K562 (cell line): ENCODE results near the gene SCAMP3. TPM values are rescaled to one million over a fixed set of nuclear protein-coding genes. Genes with fewer than 3 reads are reported as not detected.
A peak's percentile ranks its signal among the peaks of the same experiment; 100 is the strongest.

Source experiments
- ADNP ChIP-seq: fragments of 200-800 bp; sonication (Bioruptor generic); IDR thresholded peaks from 2 replicates; pipeline ENCODE4 v1.6.1; 2016; ENCODE audit warnings: missing genetic modification characterization, missing compliant biosample characterization
- ATF7 ChIP-seq: fragments of 450-650 bp; IDR thresholded peaks from 2 replicates; pipeline ENCODE4 v1.7.1; 2014; ENCODE audit warnings: mild to moderate bottlenecking, moderate library complexity
- CBX8 ChIP-seq: fragments of 200-600 bp; sonication (generic); IDR thresholded peaks from 2 replicates; pipeline ENCODE4 v1.6.1; 2012; ENCODE audit warnings: borderline replicate concordance, mixed run types, low read depth, mild to moderate bottlenecking, moderate library complexity, mixed read lengths, low read length, control low read depth, inconsistent platforms; ENCODE audit not compliant: poor library complexity, severe bottlenecking; ENCODE audit errors: extremely low read depth
- CHAMP1 ChIP-seq: fragments of 450-650 bp; IDR thresholded peaks from 2 replicates; pipeline ENCODE4 v1.6.1; 2016; ENCODE audit warnings: mild to moderate bottlenecking
- FUS ChIP-seq: fragments of 200-400 bp; formaldehyde crosslinking; optimal IDR thresholded peaks from 2 replicates; pipeline ENCODE3; 2017; ENCODE audit warnings: low read depth, low read length
- HMG20A ChIP-seq: fragments of 450-650 bp; formaldehyde crosslinking; conservative IDR thresholded peaks from 2 replicates; pipeline ENCODE4 v1.4.0; 2020; ENCODE audit warnings: mild to moderate bottlenecking, mixed read lengths
- HMGN3 ChIP-seq: IDR thresholded peaks from 2 replicates; pipeline ENCODE4 v1.6.1; 2011; ENCODE audit warnings: borderline replicate concordance, low read depth, mild to moderate bottlenecking, mixed read lengths, low read length; ENCODE audit not compliant: insufficient read length; ENCODE audit errors: extremely low read depth
- HNRNPK ChIP-seq: fragments of 200-400 bp; formaldehyde crosslinking; IDR thresholded peaks from one replicate; pipeline ENCODE4 v1.6.1; 2018; ENCODE audit warnings: mild to moderate bottlenecking, low read depth, low read length; ENCODE audit not compliant: poor library complexity, severe bottlenecking
- HOXB6 ChIP-seq: fragments of 250-450 bp; sonication (Bioruptor Pico); IDR thresholded peaks from 2 replicates; pipeline ENCODE4 v1.5.1; 2022; ENCODE audit warnings: mild to moderate bottlenecking, borderline replicate concordance
- NR2C2 ChIP-seq, 2 experiments: fragments of 200-800 bp in 1 of 2; sonication (Bioruptor generic) in 1 of 2; sonication (generic) in 1 of 2; formaldehyde crosslinking in 1 of 2; IDR thresholded peaks; 2 replicates each; pipeline versions ENCODE4 v1.6.1 to v1.8.0; 2016 to 2022; ENCODE audit warnings: mild to moderate bottlenecking in 1 of 2, missing compliant biosample characterization in 1 of 2, missing genetic modification characterization in 1 of 2, missing genetic modification reagents in 1 of 2
- PHF8 ChIP-seq: fragments of 200-600 bp; sonication (generic); IDR thresholded peaks from 2 replicates; pipeline ENCODE4 v1.6.1; 2012; ENCODE audit warnings: mixed run types, mild to moderate bottlenecking, inconsistent platforms, low read length, moderate library complexity, borderline replicate concordance
- RBM17 ChIP-seq: fragments of 200-400 bp; formaldehyde crosslinking; IDR thresholded peaks from 2 replicates; pipeline ENCODE4 v1.6.1; 2017; ENCODE audit warnings: low read depth, mild to moderate bottlenecking, low read length, borderline replicate concordance
- SMAD1 ChIP-seq: fragments of 150-350 bp; IDR thresholded peaks from 2 replicates; pipeline ENCODE4 v1.6.1; 2014; ENCODE audit warnings: low read length, low read depth; ENCODE audit not compliant: partially characterized antibody
- SRSF9 ChIP-seq: fragments of 200-400 bp; formaldehyde crosslinking; IDR thresholded peaks from 2 replicates; pipeline ENCODE4 v1.6.1; 2017; ENCODE audit warnings: low read depth, low read length, borderline replicate concordance
- STAT5B ChIP-seq: fragments of 250-450 bp; sonication (Bioruptor Pico); IDR thresholded peaks from 2 replicates; pipeline ENCODE4 v1.8.0; 2021; ENCODE audit warnings: mild to moderate bottlenecking, inconsistent platforms
- TAF7 ChIP-seq: fragments of 450-650 bp; IDR thresholded peaks from 2 replicates; pipeline ENCODE4 v1.6.1; 2016; ENCODE audit warnings: missing genetic modification characterization, missing compliant biosample characterization
- ZBTB26 ChIP-seq: fragments of 450-650 bp; formaldehyde crosslinking; IDR thresholded peaks from 2 replicates; pipeline ENCODE4 v1.4.0; 2022; ENCODE audit warnings: missing genetic modification characterization
- ZFP91 ChIP-seq: sonication (generic); formaldehyde crosslinking; IDR thresholded peaks from 2 replicates; pipeline ENCODE4 v1.8.0; 2022; ENCODE audit warnings: mild to moderate bottlenecking, missing genetic modification reagents
- ZNF395 ChIP-seq: fragments of 200-800 bp; sonication (Bioruptor generic); IDR thresholded peaks from 2 replicates; pipeline ENCODE4 v1.6.1; 2017; ENCODE audit warnings: missing genetic modification characterization, missing compliant biosample characterization
- polyA plus RNA-seq, 8 experiments: library from polyadenylated mRNA; depleted of rRNA in 4 of 8; stranded (reverse) in 5 of 8; unstranded in 3 of 8; fragments of >200 nt; fragmentation: Nextera tagmentation in 2 of 8; fragmentation: Illumina TruSeq in 1 of 8; extraction: Ambion mirVana in 2 of 8; extraction: Trizol in 1 of 8; gene quantifications; 2 replicates each; pipeline versions ENCODE4 v1.2.1 to v1.2.3, GENCODE V29; 2011 to 2014; ENCODE audit warnings: inconsistent platforms in 1 of 8, missing spikeins in 1 of 8
- total RNA-seq, 7 experiments: library from RNA; depleted of rRNA in 6 of 7; stranded (reverse); fragments of >200 nt in 6 of 7; fragmentation: Illumina TruSeq in 2 of 7; extraction: Trizol in 2 of 7; gene quantifications; 2 replicates each; pipeline versions ENCODE4 v1.2.1 to v1.2.3, GENCODE V29; 2011 to 2021; ENCODE audit warnings: low replicate concordance in 1 of 7

The SCAMP3 gene
- total and polyA plus RNA-seq, 9 of the 15 experiments (the other 6 are each of a cell fraction or from before 2014, with no cell fraction given), result 14.2 to 131 (median 86.1) TPM

DNA sequence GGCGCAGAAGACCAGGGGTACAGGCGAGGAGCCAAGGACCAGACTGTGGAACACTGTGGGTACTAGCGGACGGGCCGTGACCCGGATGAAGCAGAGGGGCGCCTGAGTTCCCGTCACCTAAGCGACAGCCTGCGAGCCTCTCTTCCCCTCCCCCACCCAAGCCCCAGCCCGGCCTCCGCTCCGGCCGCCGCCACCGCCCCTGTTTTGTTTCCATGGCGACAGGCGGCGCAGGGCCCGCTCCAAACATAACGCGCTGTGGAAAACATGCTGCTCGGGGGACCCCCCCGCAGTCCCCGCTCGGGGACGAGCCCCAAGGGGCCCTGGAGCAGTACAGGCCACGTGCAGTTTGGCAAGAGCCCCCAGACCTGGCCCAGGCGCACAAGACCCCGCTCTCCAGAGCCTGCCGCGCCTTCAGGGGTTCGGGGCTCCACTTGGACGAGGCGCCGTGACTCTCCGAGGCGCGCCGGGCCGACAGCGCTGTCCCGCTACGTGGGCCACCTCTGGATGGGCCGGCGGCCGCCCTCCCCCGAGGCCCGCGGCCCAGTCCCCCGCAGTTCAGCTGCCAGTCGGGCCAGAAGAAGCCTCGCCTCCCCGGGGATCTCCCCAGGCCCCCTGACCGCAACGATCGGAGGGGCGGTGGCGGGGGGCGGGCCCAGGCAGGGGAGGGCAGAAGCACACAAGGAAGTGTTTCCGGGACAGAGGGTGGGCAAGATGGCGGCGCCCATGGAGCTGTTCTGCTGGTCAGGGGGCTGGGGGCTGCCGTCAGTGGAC lies 53.4 kb downstream of the SCAMP3 start, which contains the start of gene MTX1 (continued):
- no peak for TF ChIP-seq ZBTB26 (CRISPR knock-in tag)
- no peak for TF ChIP-seq CHAMP1
- TF ChIP-seq ZFP91 (CRISPR knock-in tag), result no peak
- TF ChIP-seq FUS, result no peak
- no peak for TF ChIP-seq CBX8
- TF ChIP-seq HMGN3, result peak; percentile 95
- TF ChIP-seq SRSF9, result no peak
- peak; percentile 63 for TF ChIP-seq ATF7
- TF ChIP-seq RBM17, result no peak
- no peak for TF ChIP-seq TAF7 (tag)
- peak; percentile 95 for TF ChIP-seq PHF8
- TF ChIP-seq HMG20A (CRISPR knock-in tag), result no peak
- TF ChIP-seq HNRNPK, result no peak
- peak; percentile 96 for TF ChIP-seq NR2C2 (CRISPR knock-in tag; IDR thresholded peaks at IDR 0.05)
- peak; percentile 100 for TF ChIP-seq NR2C2 (tag; IDR thresholded peaks at IDR 0.05)
- TF ChIP-seq ADNP (tag), result no peak
- peak; percentile 76; the same call in 1 of the 2 replicates for TF ChIP-seq ZNF395 (CRISPR knock-in tag)
- no peak for TF ChIP-seq STAT5B
- no peak for TF ChIP-seq SMAD1
- TF ChIP-seq HOXB6 (CRISPR knock-in tag), result no peak
